HFF-Myc (cell line): ENCODE measurements around the gene GREM1.

ENCODE experiments used
- DNase-seq: peaks from one replicate; pipeline ENCODE4 v3.0.0-alpha.2; 2011; ENCODE audit warnings: low read depth; ENCODE audit errors: extremely low read depth
- H3K4me3 ChIP-seq: replicated peaks from 2 replicates; pipeline ENCODE4 v1.5.1; 2011; ENCODE audit warnings: low read depth, mild to moderate bottlenecking, control low read depth, low read length
- CTCF ChIP-seq: IDR thresholded peaks from 2 replicates; pipeline ENCODE4 v1.5.1; 2012; ENCODE audit warnings: mild to moderate bottlenecking, low read depth, low read length, control low read depth; ENCODE audit errors: missing control alignments

The GREM1 gene

GRCh38 chr15:32705446-32705845 is 12.4 kb upstream of the GREM1 start:
- no peak for TF ChIP-seq CTCF
- H3K4me3 ChIP-seq: no peak overlapping the region
- DNase-seq: no peak

GRCh38 chr15:32706704-32707103 is 11.1 kb upstream of the GREM1 start:
- H3K4me3 ChIP-seq: no peak overlapping the region
- TF ChIP-seq CTCF: no peak
- DNase-seq: no peak

- no peak for TF ChIP-seq CTCF
- no peak overlapping the region for H3K4me3 ChIP-seq
- DNase-seq: no peak
Measured at GRCh38 chr15:32707436-32707835, 10.4 kb upstream of the GREM1 start.

- no peak for TF ChIP-seq CTCF
- DNase-seq: no peak
- no peak overlapping the region for H3K4me3 ChIP-seq
Measured at GRCh38 chr15:32709295-32710033, 8.3 kb upstream of the GREM1 start.

GRCh38 chr15:32715276-32715675 is 2.5 kb upstream of the GREM1 start:
- no peak for TF ChIP-seq CTCF

GRCh38 chr15:32716216-32716914 is 1.4 kb upstream of the GREM1 start:
- no peak overlapping the region for H3K4me3 ChIP-seq

More at GRCh38 chr15:32715276-32715675, 2.5 kb upstream of the GREM1 start:
- no peak overlapping the region for H3K4me3 ChIP-seq
- no peak for DNase-seq

More at GRCh38 chr15:32716216-32716914, 1.4 kb upstream of the GREM1 start:
- no peak for TF ChIP-seq CTCF
- DNase-seq: no peak
